ENCODE data around the gene TTLL8. TPM values are rescaled to one million over a fixed set of nuclear protein-coding genes. Genes with fewer than 3 reads are reported as not detected.

The TTLL8 gene
- total RNA-seq, 2 experiments from 2014 or later, result not detected

GRCh38 chr22:50012211-50013181 is 45.6 kb downstream of the TTLL8 start, which contains the start of gene IL17REL:
IL17REL (minus strand) TSS chr22:50012765; CDS start chr22:50012646, 119 bp downstream.
- POLR2A ChIA-PET, result interaction anchor here (0.6 to 1.0 kb wide), 3 partner anchors 50 to 1904 kb away, joined by 3 to 6 read pairs (median 3); no protein-coding TSS in a partner anchor
- CTCF ChIA-PET, result interaction anchor here (2.0 to 2.7 kb wide), 2 partner anchors 18 to 82 kb away, joined by 8 read pairs; no protein-coding TSS in a partner anchor

GRCh38 chr22:50011447-50012210 is 46.5 kb downstream of the TTLL8 start:
- ChIA-PET CTCF (interaction anchor here (1.5 to 2.7 kb wide), 2 partner anchors 19 to 81 kb away, joined by 7 to 8 read pairs; no protein-coding TSS in a partner anchor), POLR2A (no interaction called here)

GRCh38 chr22:50010676-50011446 is 47.2 kb downstream of the TTLL8 start:
- ChIA-PET CTCF (interaction anchor here (1.5 kb wide), 1 partner anchor 20 kb away, joined by 7 read pairs; no protein-coding TSS in a partner anchor), POLR2A (interaction anchor here (0.7 kb wide), 1 partner anchor 85 kb away, joined by 3 read pairs; no protein-coding TSS in a partner anchor)

GRCh38 chr22:50009765-50010675 is 48.1 kb downstream of the TTLL8 start:
- ChIA-PET POLR2A (interaction anchor here (0.7 kb wide), 1 partner anchor 85 kb away, joined by 3 read pairs; no protein-coding TSS in a partner anchor), CTCF (interaction anchor here (1.5 kb wide), 1 partner anchor 20 kb away, joined by 7 read pairs; no protein-coding TSS in a partner anchor)

- POLR2A ChIA-PET, result no interaction called here
- CTCF ChIA-PET, result no interaction called here
Observed at GRCh38 chr22:50009251-50009650, 48.8 kb downstream of the TTLL8 start.

GRCh38 chr22:50008151-50009040 is 49.7 kb downstream of the TTLL8 start:
- ChIA-PET CTCF (no interaction called here), POLR2A (no interaction called here)

- ChIA-PET CTCF (interaction anchor here (1.1 kb wide), 1 partner anchor 23 kb away, joined by 4 read pairs; no protein-coding TSS in a partner anchor), POLR2A (no interaction called here)
Observed at GRCh38 chr22:50007057-50007511, 51.0 kb downstream of the TTLL8 start.

GRCh38 chr22:50004918-50005317 is 53.2 kb downstream of the TTLL8 start:
- POLR2A ChIA-PET, result interaction anchor here (0.7 to 1.1 kb wide), 2 partner anchors 13 kb away, joined by 3 to 5 read pairs; no protein-coding TSS in a partner anchor

GRCh38 chr22:50002791-50003190 is 55.3 kb downstream of the TTLL8 start:
- ChIA-PET CTCF (interaction anchor here (2.3 to 2.4 kb wide), 2 partner anchors 9 to 27 kb away, joined by 8 read pairs; no protein-coding TSS in a partner anchor), POLR2A (no interaction called here)

More at GRCh38 chr22:50004918-50005317, 53.2 kb downstream of the TTLL8 start:
- CTCF ChIA-PET, result interaction anchor here (0.7 to 2.3 kb wide), 4 partner anchors 11 to 138 kb away, joined by 3 to 10 read pairs (median 6); no protein-coding TSS in a partner anchor

GRCh38 chr22:50001388-50002231 is 56.5 kb downstream of the TTLL8 start:
- CTCF ChIA-PET, result interaction anchor here (2.3 to 3.4 kb wide), 3 partner anchors 8 to 28 kb away, joined by 8 to 12 read pairs (median 8); no protein-coding TSS in a partner anchor
- POLR2A ChIA-PET, result no interaction called here

- CTCF ChIA-PET, result interaction anchor here (1.6 to 3.4 kb wide), 3 partner anchors 16 to 29 kb away, joined by 6 to 12 read pairs (median 8); no protein-coding TSS in a partner anchor
- POLR2A ChIA-PET, result no interaction called here
Observed at GRCh38 chr22:50000587-50001387, 57.3 kb downstream of the TTLL8 start.

- ChIA-PET CTCF (interaction anchor here (1.6 to 3.4 kb wide), 2 partner anchors 16 to 17 kb away, joined by 6 to 12 read pairs; no protein-coding TSS in a partner anchor), POLR2A (no interaction called here)
Observed at GRCh38 chr22:49999946-50000586, 58.0 kb downstream of the TTLL8 start.

- ChIA-PET CTCF (interaction anchor here (1.6 to 3.4 kb wide), 2 partner anchors 16 to 18 kb away, joined by 6 to 12 read pairs; no protein-coding TSS in a partner anchor), POLR2A (no interaction called here)
Observed at GRCh38 chr22:49999063-49999945, 58.8 kb downstream of the TTLL8 start.
